Adipose tissue (tissue), 3 donors: ENCODE measurements around the gene FHDC1. TPM values are rescaled to one million over a fixed set of nuclear protein-coding genes. Genes with fewer than 3 reads are reported as not detected.

ENCODE experiments used
- H3K27ac ChIP-seq: one replicate; pipeline ENCODE4 v1.5.1; 2013; ENCODE audit warnings: low read depth, low read length
- WGBS, 3 donors: extraction: QIAGEN DNeasy Blood & Tissue Kit; methylation state at CpG; one replicate each; pipeline ENCODE4 v1.1.7; 2013; 5-methylcytosine and 5-hydroxymethylcytosine counted together
- polyA plus RNA-seq, 3 donors: library from polyadenylated mRNA; stranded (reverse); fragments of 200-250 nt; gene quantifications; one replicate each; pipeline ENCODE4 v1.2.3, GENCODE V29; 2013
- donor health status: healthy with polysubstance abuse.
- donor health status: Bipolar disorder and iron deficiency.
- donor health status: healthy.

FHDC1 gene
- polyA plus RNA-seq, 3 donors, result 0.61 to 1.5 (median 0.69) TPM

- no peak overlapping the region for H3K27ac ChIP-seq
- 81 to 90% (median 82%) methylated on average over 8 of the region's 8 CpGs for WGBS, 3 donors
Measured at GRCh38 chr4:152992027-152992426, 55.9 kb downstream of the FHDC1 start.

DNA sequence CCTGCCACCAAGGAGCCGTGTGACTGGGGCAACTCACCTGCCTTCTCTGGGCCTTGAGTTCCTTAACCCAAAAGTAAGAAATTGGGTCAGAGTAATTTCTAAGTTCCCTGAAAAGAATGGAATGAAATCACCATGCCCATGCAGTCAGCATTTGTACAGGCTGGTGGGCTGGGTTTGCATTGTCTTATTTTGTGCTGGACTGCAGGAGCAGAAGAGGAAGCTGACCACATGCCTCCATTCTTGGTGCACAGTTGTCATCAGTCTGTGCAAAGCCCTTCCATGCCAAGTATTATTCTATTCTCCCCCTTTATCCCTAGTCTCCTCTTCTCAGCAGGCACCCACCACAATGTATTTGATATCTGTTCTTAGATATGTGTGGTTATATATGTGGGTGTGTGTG lies 56.3 kb downstream of the FHDC1 start:
- WGBS, 3 donors, result 89 to 92% (median 91%) methylated on average over 1 of the region's 1 CpG
- no peak overlapping the region for H3K27ac ChIP-seq

DNA sequence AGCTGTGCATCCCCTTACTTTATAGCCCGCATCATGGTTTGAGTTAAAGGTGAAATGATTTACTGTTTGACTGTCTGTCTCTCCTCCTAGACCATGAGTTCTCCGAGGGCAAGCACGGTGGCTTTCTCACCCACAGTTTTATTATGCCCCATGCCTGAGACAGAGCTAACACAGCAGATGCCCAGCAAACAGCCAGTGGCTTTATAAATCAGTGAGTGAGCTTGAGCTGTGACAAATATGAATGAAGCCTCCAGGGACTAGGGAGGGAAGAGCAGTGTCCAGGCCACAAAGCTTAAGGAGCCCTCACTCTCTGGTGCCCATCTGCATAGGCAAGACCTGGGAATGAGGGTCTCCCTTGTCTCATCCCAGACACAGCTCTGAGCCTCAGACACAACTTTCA lies 57.9 kb downstream of the FHDC1 start:
- no peak overlapping the region for H3K27ac ChIP-seq
- 89 to 93% (median 90%) methylated on average over 3 of the region's 3 CpGs for WGBS, 3 donors

DNA sequence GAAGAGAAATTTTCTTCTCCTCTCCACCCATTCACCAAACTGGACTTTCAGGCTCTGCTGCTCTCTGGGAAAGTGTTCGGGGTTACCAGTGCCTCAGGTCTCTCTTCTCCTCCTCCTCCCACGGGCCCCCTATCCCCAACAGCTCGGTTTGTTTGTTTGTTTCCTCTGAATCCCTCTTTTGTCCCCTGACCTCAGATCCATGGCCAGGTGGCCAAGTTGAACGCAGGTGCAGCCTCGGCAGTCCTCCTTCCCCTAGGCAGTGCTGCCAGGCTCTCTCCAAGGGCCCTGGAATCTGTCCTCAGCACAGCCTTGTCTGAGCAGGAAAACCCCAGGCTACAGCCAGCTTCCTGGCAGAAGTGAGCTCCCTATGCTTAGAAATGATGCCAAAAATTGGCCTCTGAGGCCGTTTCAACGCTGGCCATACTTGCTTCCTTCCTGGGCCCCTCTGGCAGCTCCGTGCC lies 60.0 kb downstream of the FHDC1 start:
- H3K27ac ChIP-seq, result no peak overlapping the region
- 26 to 36% (median 34%) methylated on average over 8 of the region's 8 CpGs for WGBS, 3 donors

GRCh38 chr4:152996672-152997071 lies 60.5 kb downstream of the FHDC1 start:
- WGBS, 3 donors, result 74 to 84% (median 75%) methylated on average over 6 of the region's 6 CpGs
- H3K27ac ChIP-seq, result no peak overlapping the region

- 91 to 95% (median 93%) methylated on average over 5 of the region's 5 CpGs for WGBS, 3 donors
Measured at GRCh38 chr4:152997288-152997687, 61.2 kb downstream of the FHDC1 start.

DNA sequence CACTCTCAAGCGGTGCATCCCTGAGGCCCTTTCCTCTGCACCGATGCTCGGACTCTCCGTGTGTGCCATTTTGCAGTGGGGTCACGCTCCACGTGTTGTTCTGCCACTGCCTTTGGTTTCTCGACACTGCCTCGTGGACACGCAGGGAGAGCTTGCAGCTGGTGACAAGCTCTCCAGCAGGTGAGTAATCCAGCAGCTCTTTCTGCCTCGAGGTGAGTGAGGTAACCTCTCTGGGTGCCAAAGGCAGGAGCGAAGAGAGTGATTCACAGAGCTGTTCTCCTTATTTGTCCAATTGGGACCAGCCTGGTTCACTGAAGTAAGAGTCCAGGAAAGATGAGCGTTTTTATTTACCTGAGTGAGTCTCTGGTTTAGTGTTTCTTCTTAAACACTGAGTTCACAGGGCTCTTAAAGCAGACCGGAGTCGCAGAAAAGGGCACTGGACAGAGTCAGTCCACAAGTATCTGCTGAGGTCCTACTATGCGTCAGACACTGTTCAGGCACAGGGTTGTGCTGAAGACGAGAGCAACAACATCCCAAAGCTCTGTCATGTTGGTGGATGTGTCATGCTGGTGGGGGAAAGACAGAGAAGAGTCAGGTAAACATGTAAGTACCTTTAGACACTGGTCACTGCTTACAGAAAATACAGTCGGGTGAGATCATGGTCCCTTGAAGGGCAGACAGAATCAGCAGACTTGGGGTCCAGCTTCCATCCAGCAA lies 61.8 kb downstream of the FHDC1 start:
- H3K27ac ChIP-seq, result no peak overlapping the region
- WGBS, 3 donors, result 85 to 91% (median 89%) methylated on average over 17 of the region's 17 CpGs

More at GRCh38 chr4:152997288-152997687, 61.2 kb downstream of the FHDC1 start:
- H3K27ac ChIP-seq, result no peak overlapping the region

GRCh38 chr4:152998861-152999260 lies 62.7 kb downstream of the FHDC1 start:
- WGBS, 3 donors, result 92% methylated on average over 12 of the region's 12 CpGs
- no peak overlapping the region for H3K27ac ChIP-seq

DNA sequence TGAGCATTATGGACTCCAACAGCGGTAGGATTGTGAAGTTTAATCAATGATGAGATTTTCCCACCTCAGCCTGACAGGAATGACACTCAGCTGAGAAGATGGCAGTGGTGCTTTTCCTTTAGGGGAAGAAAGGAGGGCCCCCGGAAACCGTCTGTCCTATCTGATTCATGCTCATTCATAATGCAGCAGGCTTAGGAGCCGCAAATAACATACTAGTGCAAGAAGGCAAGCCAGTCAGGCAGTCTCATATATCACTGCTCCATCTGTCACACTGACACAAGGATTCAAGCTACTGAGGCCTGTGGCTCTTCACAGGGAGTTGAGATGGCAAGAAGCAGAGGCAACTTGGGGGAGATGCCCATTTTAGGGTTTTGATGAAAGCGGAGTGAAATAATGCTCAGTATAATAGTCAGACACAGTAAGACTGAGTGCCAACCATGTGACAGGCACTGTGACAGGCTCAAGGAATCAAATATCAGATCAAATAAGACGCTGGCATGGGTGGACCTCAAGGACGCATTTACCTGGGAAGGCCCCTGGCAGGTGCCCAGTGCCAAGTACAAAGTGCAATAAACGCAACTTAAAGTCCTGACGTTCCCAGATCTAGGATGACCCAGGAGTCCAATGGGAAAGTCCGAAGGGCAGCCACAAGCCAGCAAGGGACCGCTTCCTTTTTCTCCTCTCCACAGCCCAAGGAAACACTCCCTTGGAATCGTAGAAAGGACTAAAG lies 63.4 kb downstream of the FHDC1 start:
- H3K27ac ChIP-seq, result no peak overlapping the region
- WGBS, 3 donors, result 76 to 90% (median 88%) methylated on average over 12 of the region's 12 CpGs

DNA sequence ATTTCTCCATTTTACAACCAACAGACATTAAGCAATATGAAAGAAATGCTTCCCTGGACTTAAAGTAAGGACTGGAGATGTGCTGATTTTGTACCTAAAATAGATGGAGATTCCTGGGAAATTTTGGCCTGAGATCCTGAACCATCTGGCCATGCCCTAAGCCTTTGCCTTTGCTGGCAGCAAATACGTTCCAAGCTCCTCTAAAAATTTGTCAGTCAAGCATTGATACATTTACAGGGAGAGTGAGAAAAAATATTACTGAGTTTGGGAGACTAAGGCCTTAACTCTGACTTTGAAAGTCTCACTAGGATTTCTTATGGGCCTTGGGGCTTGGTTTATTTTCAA lies 63.9 kb downstream of the FHDC1 start:
- no peak overlapping the region for H3K27ac ChIP-seq
- WGBS, 3 donors, result 67 to 78% (median 71%) methylated on average over 1 of the region's 1 CpG

DNA sequence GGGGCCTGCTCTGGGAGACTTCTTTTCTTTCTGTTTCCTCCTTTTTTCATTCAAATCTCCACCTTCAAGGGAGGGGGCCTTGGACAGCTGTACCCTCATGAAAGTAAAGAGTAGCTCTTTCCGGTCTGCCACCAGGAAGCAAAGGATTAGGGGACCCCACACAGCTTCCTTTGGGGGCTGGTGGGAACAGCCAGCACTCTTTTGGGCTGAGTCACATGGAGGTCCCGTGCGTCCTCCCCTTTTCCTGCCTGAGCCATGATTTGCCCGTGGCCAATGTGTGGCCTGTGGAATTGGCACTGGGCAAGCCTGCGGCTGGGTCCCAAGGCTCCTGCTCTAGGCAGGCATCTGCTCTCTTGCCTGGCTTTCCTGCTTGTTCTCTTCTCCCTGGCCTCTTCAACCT lies 65.5 kb downstream of the FHDC1 start:
- 65 to 87% (median 66%) methylated on average over 5 of the region's 5 CpGs for WGBS, 3 donors

GRCh38 chr4:153002110-153002509 lies 66.0 kb downstream of the FHDC1 start:
- WGBS, 3 donors, result 35 to 49% (median 39%) methylated on average over 2 of the region's 2 CpGs
- H3K27ac ChIP-seq, result no peak overlapping the region

More for the DNA sequence above, 65.5 kb downstream of the FHDC1 start:
- no peak overlapping the region for H3K27ac ChIP-seq

GRCh38 chr4:153004081-153004850 lies 68.1 kb downstream of the FHDC1 start:
- no peak overlapping the region for H3K27ac ChIP-seq
- 68 to 73% (median 71%) methylated on average over 6 of the region's 6 CpGs for WGBS, 3 donors

GRCh38 chr4:153005899-153006381 lies 69.8 kb downstream of the FHDC1 start:
- H3K27ac ChIP-seq, result no peak overlapping the region
- 67 to 80% (median 70%) methylated on average over 8 of the region's 8 CpGs for WGBS, 3 donors

GRCh38 chr4:153008578-153009199 lies 72.6 kb downstream of the FHDC1 start:
- 85 to 91% (median 90%) methylated on average over 15 of the region's 15 CpGs for WGBS, 3 donors
- no peak overlapping the region for H3K27ac ChIP-seq

- 79 to 82% (median 81%) methylated on average over 3 of the region's 3 CpGs for WGBS, 3 donors
- H3K27ac ChIP-seq, result no peak overlapping the region
Measured at GRCh38 chr4:153010146-153010545, 74.0 kb downstream of the FHDC1 start.

DNA sequence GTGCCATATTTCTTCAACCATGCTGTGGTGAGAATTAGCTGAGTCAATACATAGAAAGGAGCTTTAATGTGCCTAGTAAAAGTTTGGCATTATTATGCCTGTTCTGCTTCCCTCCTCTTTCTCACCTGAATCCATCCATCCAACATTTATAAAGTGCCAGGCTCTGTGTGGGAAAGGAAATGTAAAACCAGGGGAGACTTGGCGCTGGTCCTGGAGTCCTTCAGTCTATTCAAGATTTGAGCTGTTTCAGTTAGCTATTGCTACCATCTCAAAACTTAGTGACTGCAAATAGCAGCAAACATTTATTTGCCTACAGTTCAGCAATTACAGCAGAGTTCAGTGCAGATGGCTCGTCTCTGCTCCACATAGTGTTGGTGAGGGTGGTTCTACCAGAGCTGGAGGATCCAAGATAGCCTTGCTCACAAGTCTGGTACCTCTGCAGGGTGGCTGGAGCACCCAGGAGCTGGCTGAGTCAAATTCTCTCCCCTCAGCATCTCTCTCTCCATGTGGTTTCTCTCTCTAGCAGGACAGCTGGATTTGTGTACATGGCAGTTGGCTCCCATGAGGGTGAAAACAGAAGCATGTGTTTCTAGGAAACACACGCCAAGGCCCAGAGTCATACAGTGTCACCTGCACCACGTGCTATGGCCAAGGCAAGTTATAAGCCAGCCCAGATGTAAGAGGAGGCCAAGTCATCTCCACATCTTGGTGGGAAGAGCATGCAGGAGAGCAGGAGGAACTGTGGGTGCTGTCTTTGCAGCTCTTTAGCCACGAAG lies 77.3 kb downstream of the FHDC1 start:
- no peak overlapping the region for H3K27ac ChIP-seq
- 66 to 80% (median 77%) methylated on average over 5 of the region's 5 CpGs for WGBS, 3 donors

DNA sequence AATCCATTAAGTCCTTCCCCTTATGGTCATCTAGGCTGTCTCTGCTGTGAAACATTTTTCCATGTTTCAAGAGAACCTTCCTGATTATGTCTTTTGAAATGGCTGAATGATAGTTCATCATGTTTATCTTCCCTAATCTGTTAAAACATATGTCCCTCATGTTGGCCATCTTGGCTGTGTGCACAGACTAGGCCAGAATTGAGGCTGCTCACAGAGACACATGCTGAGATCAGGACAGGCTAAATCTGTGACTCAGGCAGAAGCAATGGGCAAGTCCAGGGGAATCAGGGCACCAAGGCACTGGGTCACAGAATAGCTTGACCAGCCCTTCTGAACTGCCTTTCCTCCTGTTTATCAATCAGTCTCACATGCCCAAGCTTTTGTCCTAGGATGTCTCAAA lies 78.3 kb downstream of the FHDC1 start:
- H3K27ac ChIP-seq, result no peak overlapping the region
